Choroid plexus epithelial cell (primary cell): ENCODE measurements around the gene SLC23A2.
A peak's percentile ranks its signal among the peaks of the same experiment; 100 is the strongest.

Experiments used
- DNase-seq: peaks from one replicate; pipeline ENCODE4 v3.0.0-alpha.2; 2010; ENCODE audit warnings: low read depth
- H3K4me3 ChIP-seq: 2 replicates; pipeline ENCODE4 v1.5.1; 2011; ENCODE audit warnings: low read depth, mild to moderate bottlenecking, control low read depth, low read length, moderate library complexity
- TF ChIP-seq, protein P1 (sequence below): conservative IDR thresholded peaks from 2 replicates; pipeline ENCODE4 v1.5.1; 2011; ENCODE audit warnings: low read depth, mild to moderate bottlenecking, control low read depth, inconsistent platforms, low read length, moderate library complexity

The SLC23A2 gene

DNA sequence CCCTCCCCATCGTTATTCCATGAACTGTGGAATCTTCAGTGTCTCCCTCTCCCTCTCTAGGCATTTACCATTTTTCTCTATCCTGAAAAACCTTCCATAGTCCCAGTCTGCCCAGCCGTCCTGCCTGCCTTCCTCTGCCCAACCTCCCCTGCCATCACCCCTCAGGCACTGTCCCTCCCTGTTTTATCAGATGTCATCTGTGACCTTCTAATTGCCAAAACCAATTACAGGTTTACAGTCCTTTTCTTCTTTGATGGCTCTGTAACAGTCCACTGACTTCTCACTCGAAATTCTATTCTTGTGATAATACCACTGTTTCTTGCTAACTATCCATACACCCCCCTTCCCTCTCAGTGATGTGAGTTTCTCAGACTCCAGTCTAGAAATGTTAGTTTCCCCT is 2.3 kb upstream of the SLC23A2 start:
- H3K4me3 ChIP-seq = no peak overlapping the region
- DNase-seq = no peak
- TF ChIP-seq, protein P1, sequence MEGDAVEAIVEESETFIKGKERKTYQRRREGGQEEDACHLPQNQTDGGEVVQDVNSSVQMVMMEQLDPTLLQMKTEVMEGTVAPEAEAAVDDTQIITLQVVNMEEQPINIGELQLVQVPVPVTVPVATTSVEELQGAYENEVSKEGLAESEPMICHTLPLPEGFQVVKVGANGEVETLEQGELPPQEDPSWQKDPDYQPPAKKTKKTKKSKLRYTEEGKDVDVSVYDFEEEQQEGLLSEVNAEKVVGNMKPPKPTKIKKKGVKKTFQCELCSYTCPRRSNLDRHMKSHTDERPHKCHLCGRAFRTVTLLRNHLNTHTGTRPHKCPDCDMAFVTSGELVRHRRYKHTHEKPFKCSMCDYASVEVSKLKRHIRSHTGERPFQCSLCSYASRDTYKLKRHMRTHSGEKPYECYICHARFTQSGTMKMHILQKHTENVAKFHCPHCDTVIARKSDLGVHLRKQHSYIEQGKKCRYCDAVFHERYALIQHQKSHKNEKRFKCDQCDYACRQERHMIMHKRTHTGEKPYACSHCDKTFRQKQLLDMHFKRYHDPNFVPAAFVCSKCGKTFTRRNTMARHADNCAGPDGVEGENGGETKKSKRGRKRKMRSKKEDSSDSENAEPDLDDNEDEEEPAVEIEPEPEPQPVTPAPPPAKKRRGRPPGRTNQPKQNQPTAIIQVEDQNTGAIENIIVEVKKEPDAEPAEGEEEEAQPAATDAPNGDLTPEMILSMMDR = no peak

DNA sequence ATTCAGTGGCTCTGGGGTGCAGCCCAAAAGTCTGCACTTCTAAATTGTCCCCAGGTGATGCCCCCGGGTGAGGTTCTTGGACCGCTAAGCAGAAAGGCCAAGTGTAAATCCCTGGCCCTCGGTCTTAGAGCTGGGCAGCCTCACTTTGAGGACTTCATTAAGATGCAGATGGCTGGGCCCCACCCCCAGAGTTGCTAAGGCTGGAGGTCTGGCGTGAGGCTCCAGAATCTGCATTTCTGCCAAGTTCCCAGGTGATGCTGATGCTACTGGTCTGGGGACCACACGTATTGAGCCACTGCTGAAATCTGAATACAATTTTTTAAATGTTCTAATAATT is 735 bp upstream of the SLC23A2 start:
- TF ChIP-seq, protein P1 = no peak
- peak overlapping the region; percentile 69 for H3K4me3 ChIP-seq
- no peak for DNase-seq

DNA sequence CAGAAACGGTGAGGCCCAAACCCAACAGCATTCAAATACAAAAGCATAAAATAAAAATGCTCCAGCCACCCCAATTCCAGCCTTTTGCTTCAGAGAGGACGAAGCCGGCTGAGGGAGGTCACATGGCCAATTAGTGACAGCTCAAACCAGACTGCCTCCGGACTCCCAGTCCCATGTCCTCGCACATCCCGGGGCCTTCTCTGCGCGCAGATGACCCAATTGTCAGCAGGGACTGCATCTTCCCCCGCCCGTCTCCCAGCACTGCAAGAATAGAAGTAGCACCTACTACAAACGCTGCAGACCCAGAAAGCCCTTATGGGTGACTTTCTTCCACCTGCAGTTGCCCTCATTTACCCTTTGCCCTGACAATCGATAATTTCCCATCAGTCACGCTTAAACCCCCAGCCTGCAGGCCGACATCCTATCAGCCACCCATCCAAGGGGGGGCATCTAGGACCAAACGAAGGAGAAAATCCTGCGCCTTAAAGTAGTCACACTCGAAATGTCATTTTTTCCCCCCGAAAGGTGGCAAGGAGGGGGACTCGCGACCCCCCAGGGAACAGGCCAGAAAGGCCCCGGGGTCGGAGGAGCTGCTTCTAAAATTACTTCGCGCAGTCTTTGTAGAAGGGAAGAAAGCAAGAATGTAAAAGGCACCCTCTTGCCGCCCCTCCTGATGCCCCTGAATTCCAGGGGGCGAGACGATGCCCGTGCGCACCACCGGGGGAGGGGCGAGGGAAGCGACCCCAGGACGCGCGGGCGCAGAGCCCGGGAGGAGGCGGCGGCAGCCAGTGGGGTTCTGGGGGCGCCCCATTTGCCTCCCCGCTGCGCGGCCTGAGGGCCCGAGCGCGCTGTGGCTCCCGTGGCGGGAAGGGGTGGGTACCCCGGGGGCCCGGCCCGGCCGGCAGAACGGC is 792 bp downstream of the SLC23A2 start:
- H3K4me3 ChIP-seq = peak overlapping the region; percentile 69
- DNase-seq = no peak

DNA sequence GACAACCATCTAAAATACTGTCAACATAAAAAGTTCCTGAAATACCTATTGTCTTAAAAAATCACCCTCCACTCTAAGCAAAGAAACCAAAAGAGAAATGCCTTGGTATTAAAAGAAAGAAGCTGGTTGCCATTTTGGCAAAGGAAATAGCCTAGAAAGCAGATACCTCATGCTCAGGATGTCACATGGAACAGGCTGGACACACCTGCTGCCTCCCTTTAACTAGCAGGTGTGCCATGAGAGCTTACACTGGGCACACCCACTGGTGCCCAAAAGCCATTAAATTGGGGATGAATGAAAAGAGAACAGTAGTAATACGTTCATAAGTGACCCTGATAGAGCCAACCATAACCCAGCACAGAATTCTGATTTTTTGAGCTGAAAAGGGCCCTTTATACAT is 1.5 kb downstream of the SLC23A2 start:
- peak overlapping the region; percentile 69 for H3K4me3 ChIP-seq
- DNase-seq = no peak
- TF ChIP-seq, protein P1 = no peak

More for the DNA sequence above, 792 bp downstream of the SLC23A2 start:
- TF ChIP-seq, protein P1 = no peak

DNA sequence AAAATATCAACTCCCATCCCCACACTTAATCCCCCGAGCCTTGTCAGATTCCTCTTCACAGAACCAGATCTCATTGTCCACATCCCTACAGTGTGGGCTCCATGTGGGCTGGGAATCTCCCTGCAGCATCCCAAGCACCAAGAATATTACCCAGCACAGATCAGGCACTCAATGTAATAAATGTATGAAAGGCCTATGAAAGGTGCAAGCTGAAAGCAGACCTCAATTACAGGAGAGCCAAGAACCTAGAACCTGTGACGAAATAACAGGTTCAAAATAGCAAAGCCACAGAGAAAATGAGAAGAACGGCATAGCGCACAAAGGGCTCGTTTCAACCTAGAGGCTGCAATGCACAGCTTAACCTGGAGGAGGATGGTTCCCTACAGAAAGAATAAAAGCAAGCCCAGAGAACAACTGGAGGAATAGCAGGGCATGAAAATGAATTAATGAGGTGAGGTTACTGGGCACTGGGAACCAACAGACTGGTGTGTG is 3.1 kb downstream of the SLC23A2 start:
- DNase-seq = no peak
- TF ChIP-seq, protein P1 = peak; percentile 46
- H3K4me3 ChIP-seq = no peak overlapping the region

DNA sequence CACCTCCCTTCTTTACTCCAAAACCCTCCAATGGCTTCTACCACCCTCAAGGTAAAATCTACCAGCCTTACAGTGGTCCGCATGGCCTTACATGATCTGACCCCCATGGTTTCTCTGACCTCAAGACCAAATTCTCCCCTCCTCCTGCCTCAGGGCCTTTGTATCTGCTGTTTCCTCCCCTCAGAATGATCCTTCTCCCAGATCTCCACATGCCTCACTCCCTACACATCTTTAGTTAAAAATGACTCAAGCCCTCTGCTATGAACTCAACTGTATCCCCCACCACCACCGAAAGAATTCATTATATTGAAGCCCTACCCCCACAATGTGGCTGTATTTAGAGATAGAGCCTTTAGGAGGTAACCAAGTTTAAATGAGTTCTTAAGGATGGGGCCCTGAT is 4.1 kb downstream of the SLC23A2 start:
- DNase-seq = no peak
- TF ChIP-seq, protein P1 = no peak
- H3K4me3 ChIP-seq = no peak overlapping the region

DNA sequence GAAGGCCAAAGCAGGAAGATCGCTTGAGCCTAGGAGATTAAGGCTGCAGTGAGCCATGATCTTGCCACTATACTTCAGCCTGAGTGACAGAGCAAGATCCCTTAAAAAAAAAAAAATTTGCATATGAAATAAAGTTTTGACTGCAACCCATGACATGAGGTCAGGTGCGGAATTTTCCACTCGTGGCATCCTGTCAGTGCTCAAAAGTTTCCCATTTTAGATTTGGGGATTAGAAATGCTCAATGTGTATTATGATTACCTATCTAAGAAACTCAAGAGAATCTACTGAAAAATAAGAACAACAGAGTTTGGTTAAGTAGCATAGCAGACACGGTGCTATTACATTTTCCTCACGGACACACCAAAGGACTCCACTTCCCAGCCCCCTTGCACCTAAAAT is 11.7 kb downstream of the SLC23A2 start:
- TF ChIP-seq, protein P1 = no peak
- no peak for DNase-seq
- H3K4me3 ChIP-seq = no peak overlapping the region
